Caco-2 (cell line): ENCODE results near the gene IQGAP2. TPM values are rescaled to one million over a fixed set of nuclear protein-coding genes. Genes with fewer than 3 reads are reported as not detected.

Experiments used
- BruUV-seq: library from RNA; stranded (reverse); fragments of 400-500 nt; replicated peaks from 2 replicates; lab custom pipeline; 2021; lab: Mats Ljungman, UMichigan
- CTCF ChIA-PET: fragments of 300-600 bp; sonication (Branson Sonifier 250); formaldehyde crosslinking; loops from one replicate; lab custom pipeline; 2022; ENCODE audit warnings: antibody characterized with exemption; lab: Charles Lee
- POLR2A ChIA-PET: fragments of 300-600 bp; sonication (Branson Sonifier 250); formaldehyde crosslinking; loops from one replicate; lab custom pipeline; 2022; ENCODE audit warnings: antibody characterized with exemption; lab: Charles Lee
- DNase-seq, 2 experiments: peaks; one replicate each; pipeline versions ENCODE4 v3.0.0 to v3.0.0-alpha.2; 2020 to 2022
- H3K27me3 ChIP-seq: replicated peaks from 2 replicates; pipeline ENCODE4 v1.6.0; 2011; ENCODE audit warnings: low read length; ENCODE audit not compliant: control insufficient read depth, insufficient read depth
- H3K36me3 ChIP-seq: 2 replicates; pipeline ENCODE4 v1.5.1; 2011; ENCODE audit warnings: low read length; ENCODE audit not compliant: control insufficient read depth, insufficient read depth
- H3K4me1 ChIP-seq: fragments of 250-450 bp; sonication (Bioruptor Pico); 2 replicates; pipeline ENCODE4 v1.5.1; 2020; ENCODE audit warnings: mild to moderate bottlenecking
- H3K4me3 ChIP-seq: 2 replicates; pipeline ENCODE4 v1.5.1; 2011; ENCODE audit warnings: low read depth, mild to moderate bottlenecking, control low read depth, low read length
- H3K9me3 ChIP-seq: fragments of 250-450 bp; sonication (Bioruptor Pico); 2 replicates; pipeline ENCODE4 v1.5.1; 2020; ENCODE audit warnings: mild to moderate bottlenecking, moderate library complexity
- H3K27ac Mint-ChIP-seq: one replicate; pipeline ENCODE4 v1.8.0; 2022; ENCODE audit warnings: mixed read lengths; ENCODE audit not compliant: unreplicated experiment
- H3K27me3 Mint-ChIP-seq: one replicate; pipeline ENCODE4 v1.8.0; 2022; ENCODE audit warnings: mixed read lengths; ENCODE audit not compliant: insufficient read depth, unreplicated experiment
- H3K36me3 Mint-ChIP-seq: one replicate; pipeline ENCODE4 v1.8.0; 2022; ENCODE audit warnings: mild to moderate bottlenecking, mixed read lengths; ENCODE audit not compliant: insufficient read depth, unreplicated experiment
- H3K4me1 Mint-ChIP-seq: one replicate; pipeline ENCODE4 v1.8.0; 2022; ENCODE audit warnings: low read depth, mixed read lengths; ENCODE audit not compliant: unreplicated experiment
- H3K4me3 Mint-ChIP-seq: one replicate; pipeline ENCODE4 v1.8.0; 2022; ENCODE audit warnings: mild to moderate bottlenecking, moderate library complexity, mixed read lengths; ENCODE audit not compliant: unreplicated experiment
- H3K9me3 Mint-ChIP-seq: one replicate; pipeline ENCODE4 v1.8.0; 2022; ENCODE audit warnings: mixed read lengths; ENCODE audit not compliant: unreplicated experiment
- intact Hi-C: fragments of 100-400 bp; cut with micrococcal nuclease; formaldehyde crosslinking; loops from one replicate; pipeline ENCODE4 v1.10.0; 2022; ENCODE audit not compliant: unreplicated experiment
- total RNA-seq: library from RNA; stranded (reverse); gene quantifications from 2 replicates; pipeline ENCODE4 v1.2.3, GENCODE V29; 2022
- TF ChIP-seq, protein P1 (sequence below), 2 experiments: fragments of 200-600 bp in 1 of 2; IDR thresholded peaks; 1 replicate in 1 of 2; 2 replicates in 1 of 2; pipeline versions ENCODE4 v1.5.1 to v1.8.0; 2011 to 2022; ENCODE audit warnings: antibody characterized with exemption in 1 of 2, control low read depth in 1 of 2, inconsistent platforms in 1 of 2, low read depth in 1 of 2, low read length in 1 of 2, mild to moderate bottlenecking in 1 of 2, moderate library complexity in 1 of 2; ENCODE audit not compliant: insufficient read depth in 1 of 2, severe bottlenecking in 1 of 2, unreplicated experiment in 1 of 2

Gene IQGAP2
- total RNA-seq, 1 experiment from 2014 or later: 89.4 TPM

DNA sequence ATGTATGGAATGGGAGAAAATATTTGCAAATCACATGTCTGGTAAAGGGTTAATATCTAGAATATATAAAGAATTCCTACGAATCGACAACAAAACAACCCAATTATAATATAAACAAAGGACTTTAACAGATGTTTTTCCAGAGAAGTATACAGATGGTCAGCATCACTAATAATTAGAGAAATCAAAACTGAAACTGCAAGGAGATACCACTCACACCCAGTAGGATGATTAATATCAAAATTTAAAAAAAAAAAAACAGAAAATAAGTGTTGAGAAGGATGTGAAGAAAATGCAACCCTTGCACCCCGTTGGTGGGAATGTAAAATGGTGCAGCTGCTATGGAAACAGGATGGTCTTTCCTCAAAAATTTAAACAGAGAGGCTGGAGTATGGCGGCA is 278.2 kb downstream of the IQGAP2 start:
- Mint-ChIP-seq H3K9me3 (no peaks in the 10 kb centered on the region), H3K27me3 (no peaks in the 10 kb centered on the region), H3K4me1 (peaks cover 25% of the 10 kb centered on the region), H3K36me3 (peaks cover 47% of the 10 kb centered on the region), H3K4me3 (no peak overlapping the region), H3K27ac (no peak overlapping the region)
- POLR2A ChIA-PET: no interaction called here
- Histone ChIP-seq H3K9me3 (no peaks in the 10 kb centered on the region), H3K4me1 (peaks cover 24% of the 10 kb centered on the region), H3K36me3 (no peaks in the 10 kb centered on the region), H3K27me3 (no peaks in the 10 kb centered on the region), H3K4me3 (no peak overlapping the region)
- TF ChIP-seq, protein P1, sequence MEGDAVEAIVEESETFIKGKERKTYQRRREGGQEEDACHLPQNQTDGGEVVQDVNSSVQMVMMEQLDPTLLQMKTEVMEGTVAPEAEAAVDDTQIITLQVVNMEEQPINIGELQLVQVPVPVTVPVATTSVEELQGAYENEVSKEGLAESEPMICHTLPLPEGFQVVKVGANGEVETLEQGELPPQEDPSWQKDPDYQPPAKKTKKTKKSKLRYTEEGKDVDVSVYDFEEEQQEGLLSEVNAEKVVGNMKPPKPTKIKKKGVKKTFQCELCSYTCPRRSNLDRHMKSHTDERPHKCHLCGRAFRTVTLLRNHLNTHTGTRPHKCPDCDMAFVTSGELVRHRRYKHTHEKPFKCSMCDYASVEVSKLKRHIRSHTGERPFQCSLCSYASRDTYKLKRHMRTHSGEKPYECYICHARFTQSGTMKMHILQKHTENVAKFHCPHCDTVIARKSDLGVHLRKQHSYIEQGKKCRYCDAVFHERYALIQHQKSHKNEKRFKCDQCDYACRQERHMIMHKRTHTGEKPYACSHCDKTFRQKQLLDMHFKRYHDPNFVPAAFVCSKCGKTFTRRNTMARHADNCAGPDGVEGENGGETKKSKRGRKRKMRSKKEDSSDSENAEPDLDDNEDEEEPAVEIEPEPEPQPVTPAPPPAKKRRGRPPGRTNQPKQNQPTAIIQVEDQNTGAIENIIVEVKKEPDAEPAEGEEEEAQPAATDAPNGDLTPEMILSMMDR (IDR thresholded peaks at IDR 0.05; ENCODE audit: insufficient read depth in 1 of 2, low read depth in 1 of 2, low read length in 1 of 2, severe bottlenecking in 1 of 2, unreplicated experiment in 1 of 2): no peak
- CTCF ChIA-PET: no interaction called here
- DNase-seq: no peak
- intact Hi-C loops: no loop called here
- no TSS peak for BruUV-seq

DNA sequence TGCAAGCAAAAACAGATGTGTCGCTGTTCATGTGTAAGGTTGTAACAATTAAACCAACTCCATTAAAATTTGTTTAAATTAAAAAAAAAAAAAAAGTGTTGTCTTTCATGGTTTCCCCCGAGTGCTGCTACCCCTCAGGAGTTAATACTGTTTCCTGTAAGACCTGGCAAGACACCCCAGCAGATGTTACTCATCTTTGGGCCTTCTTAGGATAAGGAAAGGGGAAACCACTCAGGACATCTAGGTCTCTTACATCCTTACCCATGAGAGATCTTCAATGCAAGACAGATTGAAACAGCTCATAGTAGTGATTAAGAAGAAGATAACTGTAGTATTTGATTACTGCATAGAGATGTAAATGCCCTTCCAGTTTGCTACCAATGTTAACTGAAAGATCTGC is 279.3 kb downstream of the IQGAP2 start:
- Histone ChIP-seq H3K9me3 (no peaks in the 10 kb centered on the region), H3K36me3 (no peaks in the 10 kb centered on the region), H3K27me3 (no peaks in the 10 kb centered on the region), H3K4me3 (no peak overlapping the region), H3K4me1 (peaks cover 24% of the 10 kb centered on the region)
- Mint-ChIP-seq H3K27me3 (no peaks in the 10 kb centered on the region), H3K36me3 (peaks cover 40% of the 10 kb centered on the region), H3K4me1 (peaks cover 25% of the 10 kb centered on the region), H3K27ac (no peak overlapping the region), H3K9me3 (no peaks in the 10 kb centered on the region), H3K4me3 (no peak overlapping the region)
- TF ChIP-seq, protein P1 (IDR thresholded peaks at IDR 0.05; ENCODE audit: insufficient read depth in 1 of 2, low read depth in 1 of 2, low read length in 1 of 2, severe bottlenecking in 1 of 2, unreplicated experiment in 1 of 2): no peak
- intact Hi-C loops: no loop called here
- BruUV-seq: no TSS peak
- ChIA-PET CTCF (no interaction called here), POLR2A (no interaction called here)
- no peak for DNase-seq

DNA sequence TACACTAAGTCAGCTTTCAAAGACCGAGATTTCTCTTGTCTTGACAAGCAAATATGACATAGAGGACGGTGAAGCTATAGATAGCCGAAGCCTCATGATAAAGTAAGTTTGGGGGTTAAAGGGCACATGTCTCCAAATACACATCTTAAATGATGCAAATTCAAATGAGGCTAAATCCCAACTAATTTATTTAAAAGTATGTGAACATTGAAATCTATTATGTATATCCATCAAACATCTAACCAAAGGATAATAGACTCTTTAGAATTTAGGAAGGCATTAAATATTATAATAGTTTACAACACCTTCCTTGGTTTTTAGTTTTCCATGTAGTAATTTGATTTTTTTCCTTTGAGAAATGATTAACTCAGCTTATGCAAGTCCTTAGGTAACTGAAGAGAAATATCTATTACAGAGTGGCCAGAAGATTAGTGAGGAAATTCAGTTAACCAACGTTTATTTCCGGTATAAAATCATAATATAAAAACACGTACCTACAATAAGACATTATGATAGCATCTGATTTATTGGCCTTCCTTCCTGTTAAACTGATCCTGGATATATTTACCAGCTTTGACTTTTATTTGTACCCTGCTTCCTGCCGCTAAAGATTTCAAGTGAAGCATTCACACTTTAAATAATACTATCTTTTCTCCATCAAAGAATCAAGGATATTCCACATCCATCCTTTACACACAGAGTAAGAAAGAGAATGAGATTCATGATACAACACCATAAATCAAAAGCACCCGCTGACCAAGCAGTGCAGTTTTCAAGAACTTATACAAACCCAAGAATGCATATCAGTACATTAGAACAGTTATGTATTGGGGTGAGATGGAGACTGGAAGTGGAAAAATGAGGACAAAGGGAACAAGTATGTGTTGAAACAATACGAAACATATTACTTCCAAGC is 281.0 kb downstream of the IQGAP2 start:
- POLR2A ChIA-PET: interaction anchor here (0.6 kb wide), 1 partner anchor 121 kb away, joined by 3 read pairs; no protein-coding TSS in a partner anchor

More for the DNA sequence above, 281.0 kb downstream of the IQGAP2 start:
- TF ChIP-seq, protein P1 (IDR thresholded peaks at IDR 0.05; ENCODE audit: insufficient read depth in 1 of 2, low read depth in 1 of 2, low read length in 1 of 2, severe bottlenecking in 1 of 2, unreplicated experiment in 1 of 2): no peak
- DNase-seq: peak in 1 of 2 experiments; percentile 19
- H3K4me1 ChIP-seq: peaks cover 31% of the 10 kb centered on the region
- CTCF ChIA-PET: interaction anchor here (1.0 kb wide), 1 partner anchor 90 kb away, joined by 3 read pairs; no protein-coding TSS in a partner anchor
- no peak overlapping the region for H3K4me3 ChIP-seq
- Mint-ChIP-seq H3K27me3 (no peaks in the 10 kb centered on the region), H3K4me1 (peaks cover 30% of the 10 kb centered on the region), H3K27ac (no peak overlapping the region), H3K9me3 (no peaks in the 10 kb centered on the region), H3K4me3 (peak overlapping the region; percentile 14), H3K36me3 (peaks cover 47% of the 10 kb centered on the region)
- intact Hi-C loops: no loop called here
- H3K36me3 ChIP-seq: peaks cover 1% of the 10 kb centered on the region; the same call in 1 of the 2 replicates
- no TSS peak for BruUV-seq
- no peaks in the 10 kb centered on the region for H3K27me3 ChIP-seq
- no peaks in the 10 kb centered on the region for H3K9me3 ChIP-seq
